ENCODE data around the gene PCYT1B.
"Not testable (repeated sequence)": the region's sequence is repeated elsewhere in the genome, so short reads cannot be mapped to it uniquely, and the experiment has no call there.

Gene PCYT1B

DNA sequence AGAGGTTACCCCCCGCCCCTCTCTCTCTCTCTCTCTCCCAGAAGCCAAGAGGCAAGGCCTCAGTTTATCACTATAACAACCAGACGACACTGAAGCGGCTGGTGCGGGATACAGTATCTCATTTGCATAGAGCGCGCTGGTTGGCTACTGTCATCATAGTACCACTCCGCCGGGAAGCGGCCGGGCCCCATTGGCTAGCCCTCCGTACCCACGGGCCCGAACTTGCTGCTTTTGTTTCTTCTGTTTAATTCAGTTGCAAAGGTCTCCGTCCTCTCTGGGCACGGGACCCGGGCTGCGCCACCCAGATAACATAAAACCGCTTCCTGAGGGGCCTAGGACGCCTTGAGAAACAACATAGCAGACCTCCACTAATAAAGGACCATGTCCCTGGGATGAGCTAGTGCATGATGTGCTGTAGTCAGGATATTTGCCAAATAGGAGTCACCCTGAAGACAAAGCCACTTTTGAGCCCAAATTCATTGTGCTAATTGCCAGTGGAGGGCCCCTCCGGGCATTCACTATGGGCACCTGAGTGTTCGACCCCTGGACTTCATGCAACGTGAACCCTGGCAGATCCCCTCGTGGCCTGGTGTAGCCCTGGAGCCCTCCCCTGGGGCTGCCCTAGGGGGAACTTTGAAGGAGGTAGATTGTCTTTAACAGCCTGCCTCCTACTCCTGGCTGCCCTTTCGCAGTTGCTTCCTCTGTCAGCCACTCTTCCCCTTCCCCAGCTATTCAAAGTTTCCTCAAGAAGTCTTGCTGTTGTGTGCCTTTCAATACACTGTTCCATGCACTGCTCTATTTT is at the start of gene PCYT1B:
PCYT1B (minus strand) TSS at position 91 of the 802 bp plus-strand sequence. CDS start 242 bp downstream, outside the sequence.
- peak; percentile 91 for DNase-seq

DNA sequence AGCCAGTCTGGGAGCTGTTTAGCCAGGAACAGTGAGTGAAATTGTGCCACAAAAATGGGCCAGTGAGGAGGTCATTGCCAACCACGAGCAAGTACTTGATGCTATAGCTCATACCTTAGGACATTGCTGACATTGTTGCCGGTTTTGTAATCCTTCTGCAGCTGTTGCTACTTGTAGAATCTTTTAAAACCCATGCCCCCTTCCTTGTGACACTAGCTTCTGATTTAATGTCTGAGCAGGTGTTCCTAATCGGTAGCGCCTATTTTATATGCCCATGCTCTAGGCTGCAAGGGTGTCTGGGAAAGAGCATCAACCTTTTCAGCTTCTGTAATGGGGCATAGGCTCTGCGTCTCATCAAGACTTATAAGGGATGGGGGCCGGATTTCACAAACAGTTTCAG is 49.1 kb upstream of the PCYT1B start:
- no peak for DNase-seq

DNA sequence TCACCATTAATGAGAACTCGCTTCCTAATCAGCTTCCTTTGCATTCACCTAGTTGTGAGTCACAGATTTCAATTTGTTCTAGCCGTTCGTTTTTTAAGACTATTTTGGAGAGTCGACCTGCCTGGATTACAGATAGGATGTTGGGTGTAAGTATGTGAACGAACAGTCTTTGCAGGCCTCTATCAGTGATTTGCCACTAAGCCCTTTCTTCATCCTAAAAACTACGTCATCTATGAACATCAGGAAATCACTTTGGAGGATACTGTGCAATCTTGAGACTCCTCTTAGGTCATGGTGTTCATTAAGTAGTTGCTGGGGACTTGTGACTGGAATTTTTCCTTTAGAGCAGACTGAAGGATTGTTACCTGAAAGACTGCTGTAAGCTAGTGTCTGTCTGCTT is 47.7 kb upstream of the PCYT1B start:
- DNase-seq: no peak

DNA sequence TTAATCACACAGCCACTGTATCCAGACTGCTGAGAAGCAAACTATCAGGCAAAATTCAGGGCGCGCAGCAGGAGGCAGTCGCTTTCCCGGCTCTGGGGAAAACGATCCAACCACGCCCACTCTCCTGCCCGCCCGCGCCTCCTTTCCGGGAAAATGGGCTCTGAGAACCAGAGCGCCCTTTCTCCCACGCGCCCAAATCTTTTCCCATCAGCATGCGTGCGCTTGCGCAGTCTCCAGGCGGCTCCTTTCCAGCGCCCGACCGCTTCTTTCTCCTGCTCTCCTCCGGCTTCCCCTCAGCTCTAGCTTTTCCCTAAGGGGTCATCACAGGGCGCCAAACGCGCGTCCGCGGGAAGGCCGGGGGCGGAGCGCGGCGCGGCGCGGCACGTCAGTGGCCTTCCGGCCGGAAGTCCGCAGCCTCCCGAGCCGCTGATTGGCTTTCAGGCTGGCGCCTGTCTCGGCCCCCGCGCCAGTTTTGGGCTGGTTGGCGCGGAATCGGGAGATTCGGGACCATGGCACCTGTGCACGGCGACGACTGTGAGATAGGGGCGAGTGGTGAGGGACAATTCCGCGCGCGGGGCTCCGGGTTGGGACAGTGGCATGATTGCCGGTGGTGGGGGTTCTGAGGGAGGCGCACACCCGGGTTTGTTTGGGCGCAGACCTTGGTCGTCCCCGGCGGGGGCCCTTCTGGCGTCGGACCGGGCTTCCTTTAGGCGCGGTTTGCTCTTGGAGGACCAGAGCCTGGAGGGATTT is 46.5 kb upstream of the PCYT1B start, which contains the start of gene POLA1:
POLA1 (plus strand) TSS at position 466 of the 750 bp plus-strand sequence; CDS start at position 510, 44 bp downstream.
- DNase-seq: peak; percentile 99

DNA sequence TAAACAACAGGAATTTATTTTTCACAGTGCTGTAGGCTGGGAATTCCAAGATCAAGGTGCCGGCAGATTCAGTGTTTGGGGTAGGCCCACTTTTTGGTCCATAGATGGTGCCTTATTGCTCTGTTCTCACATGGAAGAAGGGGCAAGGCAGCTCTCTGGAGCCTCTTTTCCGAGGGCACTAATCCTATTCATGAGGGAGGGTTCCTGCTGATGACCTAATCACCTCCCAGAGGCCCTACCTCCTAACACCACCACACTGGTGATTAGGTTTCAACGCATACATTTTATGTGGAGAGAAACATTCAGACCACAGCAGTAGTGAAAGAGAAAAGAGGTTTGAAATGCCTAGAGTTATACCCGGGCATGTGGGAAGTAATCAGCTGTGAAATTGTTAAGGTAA is 45.2 kb upstream of the PCYT1B start:
- no peak for DNase-seq

DNA sequence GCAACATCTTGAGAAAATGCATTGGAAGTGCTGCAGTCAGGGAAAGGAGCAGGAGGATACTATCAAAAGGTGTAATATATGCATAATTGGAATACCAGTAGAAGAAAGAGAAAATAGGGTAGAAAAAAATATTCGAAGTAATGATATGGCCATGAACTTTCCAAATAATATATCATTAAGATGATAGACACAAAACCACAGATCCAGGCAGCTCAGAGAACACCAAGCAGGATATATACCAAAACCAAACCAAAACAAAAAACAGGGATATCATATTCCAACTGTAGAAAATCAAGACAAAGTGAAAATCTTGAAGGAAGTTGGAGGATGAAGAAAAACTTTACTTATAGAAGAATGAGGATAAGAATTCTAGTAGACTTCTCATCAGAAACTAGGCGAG is 36.9 kb upstream of the PCYT1B start:
- DNase-seq: no peak

DNA sequence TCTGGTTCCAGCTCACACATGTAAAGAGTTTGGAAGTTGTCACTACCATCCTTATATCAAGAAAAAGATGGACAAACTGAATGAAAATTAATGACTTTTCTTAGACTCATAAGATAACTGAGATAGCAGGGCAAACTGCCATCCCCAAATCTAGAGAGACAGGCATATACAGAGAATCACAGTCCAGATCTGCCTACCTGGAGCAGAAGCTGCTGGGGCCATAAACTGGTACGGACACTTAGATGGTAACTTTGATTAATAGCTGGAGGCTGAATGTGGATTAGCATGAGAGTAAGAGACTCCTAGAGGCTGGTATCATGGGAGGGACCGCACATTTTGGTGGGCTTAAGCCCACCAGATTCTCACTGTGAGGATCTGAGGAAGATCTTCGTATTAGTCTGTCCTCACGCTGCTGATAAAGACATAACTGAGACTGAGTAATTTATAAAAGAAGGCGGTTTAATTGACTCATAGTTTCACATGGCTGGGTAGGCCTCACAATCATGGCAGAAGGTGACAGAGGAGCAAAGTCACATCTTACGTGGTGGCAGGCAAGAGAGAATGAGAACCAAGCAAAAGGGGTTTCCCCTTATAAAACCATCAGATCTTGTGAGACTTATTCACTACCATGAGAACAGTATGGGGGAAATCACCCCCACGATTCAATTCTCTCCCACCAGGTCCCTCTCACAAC is 35.7 kb upstream of the PCYT1B start:
- no peak for DNase-seq

DNA sequence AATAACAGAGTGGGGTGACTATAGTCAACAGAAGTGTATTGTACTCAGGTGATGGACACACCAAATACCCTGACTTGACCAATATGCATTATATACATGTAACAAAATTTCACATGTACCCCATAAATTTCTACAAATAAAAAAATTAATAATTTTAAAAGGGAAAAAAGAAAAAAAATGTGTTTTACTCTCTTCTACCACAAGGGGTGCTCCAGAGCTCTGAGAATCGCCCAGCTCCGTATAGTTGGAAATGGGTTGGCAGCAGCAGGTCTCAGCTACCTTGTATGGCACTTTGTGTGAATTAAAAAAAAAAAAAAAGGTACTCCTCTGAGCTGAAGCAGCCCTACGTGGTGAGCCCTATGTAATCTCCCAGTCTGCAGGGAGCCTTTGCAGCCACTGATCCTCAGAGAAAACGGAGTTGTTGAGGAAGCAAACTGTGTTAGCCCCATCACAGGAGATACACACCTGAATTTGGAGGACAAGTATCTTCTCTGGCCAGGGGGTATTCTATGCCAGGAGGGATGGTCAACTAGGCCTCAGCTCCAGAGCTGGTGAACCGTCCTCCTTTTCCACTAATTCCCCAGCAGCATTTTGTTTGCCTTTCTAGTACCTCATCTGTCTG is 29.4 kb upstream of the PCYT1B start:
- no peak for DNase-seq

DNA sequence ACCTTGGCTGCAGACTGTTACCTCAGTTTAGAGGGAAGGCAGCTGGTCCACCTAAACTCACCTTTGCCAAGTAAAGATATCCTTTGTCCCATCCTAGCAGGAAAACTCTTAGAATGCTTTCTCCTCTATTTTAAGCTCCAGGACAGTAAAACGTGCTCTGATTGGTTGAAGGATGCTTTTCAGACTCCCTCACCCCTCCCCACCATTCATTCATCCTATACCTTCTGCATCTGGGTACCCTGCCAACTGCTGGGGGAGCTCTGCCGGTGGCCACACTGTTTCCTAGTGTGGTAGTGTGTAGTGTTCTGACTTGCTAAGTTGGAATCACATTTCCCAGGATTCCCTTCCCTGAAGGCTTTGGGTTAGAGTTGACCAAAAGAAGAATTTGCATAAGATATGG is 26.3 kb upstream of the PCYT1B start:
- DNase-seq: no peak

DNA sequence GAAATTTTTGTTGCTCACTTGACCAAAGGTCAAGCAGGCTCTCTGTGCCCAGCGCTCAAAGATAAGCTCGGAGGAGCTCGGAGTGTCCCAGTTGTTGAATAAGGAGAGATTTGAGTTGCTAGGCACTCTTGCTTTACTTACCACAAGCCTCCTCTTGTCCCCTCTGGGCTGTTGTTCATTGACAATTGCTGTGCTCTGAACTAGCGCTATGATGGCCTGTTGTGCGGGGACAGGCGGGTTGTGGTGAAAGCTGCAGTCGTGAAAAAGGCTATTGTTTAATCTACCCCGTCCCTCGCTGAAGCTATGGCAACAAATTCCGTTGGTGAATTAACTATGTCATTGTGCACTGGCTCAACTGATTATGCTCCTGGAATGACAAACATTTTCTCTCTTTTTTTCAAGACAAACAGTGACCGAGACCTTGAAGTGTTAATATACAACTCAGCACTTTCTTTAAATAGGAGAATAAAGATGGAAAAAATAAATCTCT is 25.6 kb upstream of the PCYT1B start:
- no peak for DNase-seq

DNA sequence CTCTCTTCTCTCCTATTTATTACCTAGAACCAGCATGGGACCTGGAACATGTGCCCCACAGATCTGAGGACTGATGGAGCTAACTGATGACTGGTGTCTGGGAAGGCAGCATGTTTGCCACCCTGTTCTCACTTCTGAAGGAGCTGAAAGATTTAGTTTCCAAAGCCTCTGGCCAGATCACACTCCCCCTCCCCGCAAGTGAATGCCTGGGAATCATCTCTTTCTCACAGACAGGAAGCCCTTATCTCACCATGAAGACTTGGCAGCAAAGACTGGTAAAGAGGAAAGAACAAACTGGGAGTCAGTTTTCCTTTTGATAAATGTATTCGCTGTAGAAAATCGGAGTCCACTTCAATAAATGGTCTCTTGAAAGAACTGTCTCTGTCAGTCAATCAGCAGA is 21.0 kb upstream of the PCYT1B start:
- no peak for DNase-seq

DNA sequence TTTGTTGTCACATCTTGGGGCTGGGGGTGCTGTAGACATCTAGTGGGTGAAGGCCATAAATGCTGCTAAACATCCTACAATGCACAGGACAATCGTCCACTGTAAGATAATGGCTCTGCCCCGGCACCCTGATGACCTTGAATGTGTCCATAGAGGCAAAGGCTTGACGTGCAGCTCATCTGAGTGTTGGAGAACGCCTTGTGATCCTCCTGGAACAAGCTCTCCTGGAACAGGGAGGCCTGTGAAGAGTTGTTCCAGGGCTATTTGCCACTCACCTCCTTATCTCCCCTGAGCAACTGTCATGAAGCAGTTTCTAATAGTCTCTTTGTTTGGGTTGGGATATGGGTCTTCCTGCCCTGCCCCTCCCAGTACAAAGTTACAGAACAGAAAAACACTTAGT is 15.2 kb upstream of the PCYT1B start:
- DNase-seq: no peak

DNA sequence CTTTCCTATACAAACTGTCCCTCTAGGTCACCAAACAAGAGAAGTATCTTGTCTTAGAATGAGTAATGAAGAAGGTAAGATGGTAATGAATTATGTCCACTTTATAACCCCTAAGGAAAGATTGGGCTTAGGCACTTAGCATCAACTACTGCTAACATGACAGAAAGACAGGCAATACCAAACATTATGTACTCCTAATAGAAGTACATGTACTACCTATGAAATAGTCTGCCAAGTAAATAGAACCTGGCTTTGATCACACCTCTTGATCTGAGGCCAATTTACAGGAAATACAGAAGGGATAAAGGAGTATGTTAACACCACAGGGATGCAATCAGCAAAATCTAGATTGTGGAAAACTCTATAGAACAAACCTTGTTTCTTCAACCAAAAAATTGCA is 14.1 kb upstream of the PCYT1B start:
- DNase-seq: no peak

DNA sequence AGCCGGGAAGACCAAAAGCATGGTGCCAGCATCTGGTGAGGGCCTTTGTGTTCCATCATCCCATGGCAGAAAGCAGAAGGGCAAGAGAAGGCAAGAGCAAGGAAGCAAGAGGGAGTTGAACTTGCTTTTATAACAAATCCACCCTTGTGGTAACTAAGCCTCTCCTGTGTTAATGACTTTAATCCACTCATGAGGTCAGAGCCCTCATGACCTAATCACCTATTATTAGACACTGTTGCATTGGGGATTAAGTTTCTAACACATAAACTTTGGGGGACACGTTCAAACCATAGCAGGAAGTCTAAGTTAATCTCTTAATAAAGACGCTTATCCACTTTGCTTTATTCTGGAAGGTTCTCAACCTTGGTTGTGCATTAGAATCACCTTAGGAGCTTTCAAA is 12.5 kb upstream of the PCYT1B start:
- DNase-seq: no peak

DNA sequence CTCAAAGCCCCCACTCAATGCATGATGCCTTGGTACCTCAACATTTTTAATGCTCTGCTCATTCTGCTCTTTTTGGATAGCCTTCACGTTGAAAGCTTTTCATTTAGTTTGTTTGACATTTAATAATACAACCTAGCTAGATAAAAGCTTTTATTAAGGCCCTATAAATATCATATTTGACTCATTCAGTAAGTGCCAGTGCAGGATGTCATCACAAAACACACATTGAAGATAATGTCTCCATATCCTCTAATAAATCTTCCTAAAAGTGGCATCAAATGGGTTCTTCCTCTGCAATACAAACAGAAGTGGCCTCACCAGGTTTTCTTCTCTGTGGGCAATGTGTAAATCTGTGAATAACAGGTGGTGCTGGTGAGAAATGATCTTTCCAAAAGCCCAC is 12.0 kb upstream of the PCYT1B start:
- DNase-seq: no peak

DNA sequence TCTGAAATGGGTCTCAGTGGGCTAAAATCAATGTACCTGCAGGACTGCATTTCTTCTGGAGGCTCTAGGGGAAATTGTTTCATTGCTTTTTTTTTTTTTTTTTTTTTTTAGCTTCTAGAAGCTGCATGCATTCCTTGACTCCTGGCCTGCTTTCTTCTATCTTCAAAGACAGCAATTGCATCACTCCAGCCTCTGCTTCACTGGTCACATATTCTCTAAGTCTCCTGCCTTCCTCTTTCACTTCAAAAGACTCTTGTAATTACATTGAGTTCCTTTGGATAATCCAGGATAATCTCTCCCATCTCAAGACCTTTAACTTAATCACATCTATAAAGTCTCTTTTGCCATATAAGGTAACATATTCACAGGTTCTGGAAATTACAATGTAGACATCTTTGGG is 11.3 kb upstream of the PCYT1B start:
- no peak for DNase-seq

DNA sequence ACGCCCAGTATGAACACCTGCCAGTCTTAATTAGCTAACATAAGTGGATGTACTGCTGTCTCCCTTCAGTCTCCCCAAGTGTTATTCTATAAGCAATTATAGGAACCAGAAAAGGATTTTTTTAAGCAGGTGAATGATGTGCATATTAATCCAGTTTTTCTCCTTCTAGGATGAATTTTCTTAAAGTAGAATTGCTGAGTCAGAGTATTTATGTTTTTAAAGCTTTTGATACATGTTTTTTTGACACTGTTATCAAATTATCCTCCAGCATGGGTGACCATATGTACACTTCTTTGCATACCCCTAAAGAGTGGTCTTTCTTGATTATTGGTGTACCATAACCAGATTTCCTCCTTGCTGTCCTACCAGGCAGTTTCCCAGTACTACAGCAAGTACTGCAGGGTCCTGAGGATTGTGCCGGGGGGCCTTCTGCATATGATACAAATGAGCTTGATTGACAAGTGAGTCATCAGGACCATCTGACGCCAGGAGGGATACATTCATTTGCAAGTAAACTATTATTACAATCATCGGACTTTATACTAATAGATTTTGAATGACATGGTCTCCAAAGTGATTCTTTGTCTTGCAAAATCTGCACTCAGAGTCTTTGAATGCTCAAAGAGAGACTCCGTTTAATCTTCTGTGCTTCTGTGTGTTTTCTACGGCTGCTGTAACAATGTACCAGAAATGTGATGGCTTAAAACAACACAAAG is 10.7 kb upstream of the PCYT1B start:
- no peak for DNase-seq

DNA sequence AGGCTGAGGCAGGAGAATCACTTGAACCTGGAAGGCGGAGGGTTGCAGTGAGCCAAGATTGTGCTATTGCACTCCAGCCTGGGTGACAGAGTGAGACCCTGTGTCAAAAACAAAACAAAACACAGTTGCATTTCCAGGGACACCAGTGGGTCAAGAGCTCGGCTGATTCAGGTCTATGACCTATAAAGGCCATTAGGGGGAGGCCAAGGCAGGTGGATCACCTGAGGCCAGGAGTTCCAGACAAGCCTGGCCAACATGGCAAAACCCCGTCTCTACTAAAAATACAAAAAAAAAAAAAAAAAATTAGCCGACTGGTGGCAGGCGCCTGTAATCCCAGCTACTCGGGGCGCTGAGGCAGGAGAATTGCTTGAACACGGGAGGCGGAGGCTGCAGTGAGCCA is 8.5 kb upstream of the PCYT1B start:
- not testable (repeated sequence) for DNase-seq

DNA sequence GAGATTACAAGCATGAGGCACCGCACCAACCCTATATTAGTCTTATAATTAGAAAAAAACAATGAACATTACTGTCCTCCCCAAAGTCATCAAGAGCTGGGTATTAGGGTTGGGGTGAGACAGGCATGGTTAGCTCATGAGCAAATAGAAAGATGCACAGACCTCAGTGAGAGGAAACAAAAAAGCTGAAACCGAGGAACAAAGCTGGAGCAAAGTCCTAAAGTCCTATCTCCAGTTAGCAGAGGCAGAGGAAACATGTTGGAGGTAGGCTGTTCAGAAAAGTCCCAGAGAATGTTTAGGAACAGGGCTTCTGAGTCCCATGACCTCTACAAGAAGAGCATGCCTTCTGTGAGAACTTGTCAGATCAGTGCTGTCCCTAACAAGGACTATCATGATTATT is 4.6 kb upstream of the PCYT1B start:
- no peak for DNase-seq

DNA sequence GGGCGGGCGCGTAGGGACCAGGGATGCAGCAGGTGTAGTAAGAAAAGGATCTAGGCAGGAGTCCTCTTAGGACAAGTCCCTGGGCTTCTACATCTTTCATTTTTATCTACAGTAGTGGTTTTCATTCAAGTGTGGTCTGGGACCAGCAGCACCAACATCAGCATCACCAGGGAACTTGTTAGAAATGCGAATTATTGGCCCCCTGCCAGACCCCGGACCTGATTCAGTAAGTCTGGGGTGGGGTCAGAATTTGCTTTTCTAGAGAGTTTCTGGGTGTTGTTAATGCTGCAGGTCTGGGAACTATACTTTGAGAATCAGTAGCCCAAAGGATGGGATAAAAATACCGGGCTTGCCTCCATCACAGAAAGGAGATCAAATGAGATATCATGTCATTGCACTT is 1.3 kb upstream of the PCYT1B start:
- no peak for DNase-seq

DNA sequence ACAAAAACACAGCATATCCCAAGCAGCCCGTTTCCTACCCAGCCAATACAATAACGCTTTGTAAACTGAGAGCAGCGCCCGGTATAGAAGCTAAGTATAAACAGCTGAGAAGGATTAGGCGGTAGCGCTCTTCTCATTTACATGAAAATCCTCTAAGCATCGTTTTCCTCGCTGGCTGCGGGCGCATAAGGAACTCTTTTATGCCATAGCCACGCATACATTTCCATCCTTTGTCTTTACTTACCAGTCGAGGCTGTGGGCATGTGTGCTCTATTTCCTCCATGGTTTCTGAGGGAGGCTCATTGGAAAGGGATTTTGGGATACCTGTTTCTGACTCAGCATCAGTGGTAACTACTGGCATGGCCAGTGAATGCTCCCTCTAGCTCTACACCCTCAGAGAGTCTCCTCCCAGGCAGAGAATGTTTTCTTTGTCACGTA is 383 bp downstream of the PCYT1B start:
- peak; percentile 82 for DNase-seq

DNA sequence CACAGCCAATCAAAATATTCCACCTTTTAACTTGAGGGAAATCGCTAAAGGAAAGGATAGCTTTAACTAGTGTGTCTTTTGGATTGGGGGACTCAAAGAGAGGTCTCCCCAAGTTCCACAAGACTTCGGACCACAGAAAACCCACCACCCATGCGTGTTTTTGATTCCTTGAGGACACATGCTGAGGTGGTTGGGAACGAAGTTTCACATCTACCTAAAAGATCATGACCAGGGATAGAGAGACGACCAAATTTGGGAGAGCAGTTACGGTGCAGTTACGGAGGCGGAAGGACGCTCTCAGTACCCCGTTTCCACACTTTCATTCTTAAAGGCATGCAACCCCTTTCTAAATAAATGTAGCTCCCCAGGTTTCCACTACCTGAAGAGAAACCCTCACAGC is 1.1 kb downstream of the PCYT1B start:
- no peak for DNase-seq

Data from NCI-H2227 treated with DMSO at 0.1 percent for 48 hours (cell line).